Measurements from ENCODE around the gene KRT40. TPM values are rescaled to one million over a fixed set of nuclear protein-coding genes. Genes with fewer than 3 reads are reported as not detected.

KRT40 gene
- total RNA-seq, 1 experiment from 2014 or later, result 2.4 TPM

DNA sequence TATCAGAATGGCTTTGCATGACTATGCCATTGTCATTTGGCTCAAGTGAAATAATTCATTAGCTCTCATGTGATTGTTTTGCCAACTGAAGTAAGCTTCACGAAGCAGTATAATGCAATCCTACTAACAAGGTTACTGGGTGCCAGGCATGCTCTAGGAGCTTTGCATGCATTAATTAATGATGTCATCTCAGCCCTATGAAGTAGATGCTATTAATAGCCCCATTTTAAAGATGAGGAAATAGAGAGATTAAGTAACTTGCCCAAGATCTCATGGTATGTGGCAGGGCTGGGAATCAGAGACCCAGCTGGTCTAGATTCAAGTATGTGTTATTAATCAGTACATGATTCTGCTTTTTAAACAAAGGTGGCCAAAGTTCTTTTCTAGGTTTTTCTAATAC is 31.5 kb downstream of the KRT40 start:
- no peak for DNase-seq (ENCODE audit: low spot score)

DNA sequence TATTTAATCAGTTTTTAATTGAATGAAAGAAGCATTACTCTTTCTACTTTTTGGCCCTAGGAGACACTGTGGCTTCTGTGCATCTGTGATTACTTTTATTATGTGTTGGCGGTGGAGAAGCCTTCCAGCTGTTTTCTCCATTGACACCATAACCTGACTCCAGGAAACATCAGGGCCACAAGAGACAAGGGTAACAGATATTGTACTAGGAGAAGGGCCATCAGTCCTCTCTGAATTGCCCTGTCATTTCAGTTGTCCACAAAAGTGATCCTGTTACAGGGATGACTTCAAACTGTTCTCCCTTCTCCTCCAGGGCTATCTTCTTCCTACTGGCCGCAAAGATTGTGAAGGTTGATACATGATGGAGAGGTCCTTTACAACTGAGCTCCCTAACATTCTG is 32.0 kb downstream of the KRT40 start:
- no peak for DNase-seq (ENCODE audit: low spot score)

DNA sequence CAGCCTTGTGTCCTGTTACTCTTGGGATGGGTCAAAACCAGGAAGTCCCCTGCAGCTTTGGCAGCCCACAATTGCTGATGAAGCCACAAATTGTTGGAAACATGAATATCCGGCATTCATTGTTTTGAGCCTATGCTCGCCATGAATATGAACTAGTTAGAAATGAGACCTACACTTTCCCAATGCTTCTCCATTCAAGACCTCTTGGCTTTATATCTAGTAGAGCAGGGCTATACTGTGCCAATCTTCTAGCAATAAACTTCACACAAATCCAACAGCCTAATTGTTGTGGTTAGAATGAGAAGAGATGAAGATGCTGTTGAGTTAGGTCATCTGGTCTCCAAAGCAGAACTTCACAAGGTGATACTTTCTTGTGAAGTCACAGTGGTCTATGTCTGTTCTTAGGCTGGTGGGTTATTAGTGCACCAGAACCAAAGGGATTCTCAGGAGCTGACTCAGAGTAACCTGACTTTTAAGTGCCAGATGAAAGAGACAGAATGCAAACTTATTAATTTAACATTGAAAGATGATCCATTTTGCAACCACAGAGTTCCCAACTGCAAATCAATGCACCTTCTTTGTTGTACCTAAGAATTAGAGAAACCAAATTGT is 33.0 kb downstream of the KRT40 start:
- DNase-seq (ENCODE audit: low spot score), result no peak

DNA sequence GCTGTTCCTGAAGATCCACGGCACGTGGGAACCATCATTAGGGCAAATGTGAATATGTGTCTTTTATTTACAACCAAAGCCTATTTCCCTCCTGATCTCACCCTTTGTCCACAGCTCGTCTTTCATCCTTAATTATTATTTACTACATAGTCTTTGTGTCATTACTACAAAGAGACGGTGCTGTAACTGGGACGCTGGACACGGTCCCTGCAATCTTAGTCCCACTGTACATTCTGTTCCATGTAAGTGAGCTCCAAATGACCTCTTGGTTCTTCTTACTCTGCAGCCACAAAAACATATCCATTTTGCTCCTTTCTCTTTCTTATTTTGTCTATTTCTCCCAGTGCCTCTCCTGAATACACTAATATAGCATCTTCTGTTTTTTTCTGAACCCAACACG is 34.0 kb downstream of the KRT40 start:
- DNase-seq (ENCODE audit: low spot score), result no peak

DNA sequence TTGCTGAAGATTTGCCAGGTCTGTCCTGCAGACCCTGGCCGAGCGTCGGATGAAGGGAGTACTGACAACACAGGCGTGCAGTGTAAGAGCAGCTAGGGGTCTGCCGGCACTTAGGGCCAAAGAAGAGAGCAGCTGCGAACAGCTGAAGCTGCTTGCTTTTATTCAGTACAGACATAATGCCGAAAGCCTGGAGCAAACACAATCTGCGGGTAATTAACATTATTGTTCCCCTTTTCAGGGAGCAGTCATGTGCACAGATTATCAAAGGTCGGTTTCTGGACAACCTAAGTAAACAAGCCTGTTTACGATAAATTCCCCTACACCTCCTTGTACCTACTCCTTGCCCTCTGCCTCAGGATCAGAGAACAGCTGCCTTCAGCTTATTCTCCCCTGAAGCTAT is 34.7 kb downstream of the KRT40 start:
- DNase-seq (ENCODE audit: low spot score), result no peak

DNA sequence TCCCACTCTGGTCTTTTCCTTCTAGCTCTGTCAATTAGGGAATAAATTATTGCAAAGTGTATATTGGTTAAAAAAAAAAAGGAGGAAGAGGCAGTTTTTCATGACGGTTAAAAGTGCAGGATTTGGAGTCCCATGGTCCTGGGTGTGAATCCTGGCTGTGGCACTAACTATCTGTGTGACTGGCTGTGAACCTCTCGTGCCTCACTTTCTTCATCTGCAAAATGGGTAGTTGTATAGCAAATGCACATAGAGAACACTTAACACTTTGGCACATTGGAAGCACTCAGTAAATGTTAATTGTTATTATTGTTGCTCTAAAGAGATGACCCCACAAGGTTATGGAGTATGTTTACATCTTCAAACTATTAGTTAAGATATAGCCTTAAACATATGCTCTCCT is 36.2 kb downstream of the KRT40 start:
- DNase-seq (ENCODE audit: low spot score), result no peak

DNA sequence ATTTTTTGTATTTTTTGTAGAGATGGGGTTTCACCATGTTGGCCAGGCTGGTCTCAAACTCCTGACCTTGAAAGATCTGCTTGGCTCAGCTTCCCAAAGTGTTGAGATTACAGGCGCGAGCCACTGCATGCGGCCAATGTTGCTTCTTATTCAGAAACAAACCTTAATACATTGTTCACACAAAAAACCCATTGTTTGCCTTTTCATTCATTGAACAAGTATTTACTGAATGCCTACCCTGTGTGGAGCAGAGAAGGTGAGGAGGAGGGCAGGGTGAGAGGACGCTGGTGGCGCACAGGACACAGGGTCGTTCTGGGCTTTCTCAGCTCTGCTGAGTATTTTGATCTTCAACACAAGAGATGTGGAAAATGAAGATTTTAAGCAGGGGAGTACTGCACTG is 38.7 kb downstream of the KRT40 start:
- DNase-seq (ENCODE audit: low spot score), result no peak

DNA sequence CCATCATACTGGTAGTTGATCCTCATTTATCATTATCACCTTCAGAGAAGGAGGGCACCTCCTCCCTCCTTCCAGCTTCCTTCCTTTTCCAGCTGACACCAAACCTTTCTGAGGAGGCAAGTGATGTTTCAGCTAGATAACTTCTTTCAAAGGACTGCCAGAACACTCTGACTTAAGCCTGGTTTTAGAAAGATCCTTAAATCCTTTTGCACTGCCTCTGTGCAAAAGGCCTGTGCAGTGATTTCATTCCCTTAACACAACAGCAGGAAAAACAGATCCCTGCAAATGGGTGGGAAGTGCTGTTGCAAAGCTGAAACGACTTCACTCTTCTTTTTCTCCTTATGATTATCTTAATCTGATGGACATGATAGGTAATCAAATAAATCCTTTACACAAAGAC is 39.6 kb downstream of the KRT40 start:
- DNase-seq (ENCODE audit: low spot score), result no peak

DNA sequence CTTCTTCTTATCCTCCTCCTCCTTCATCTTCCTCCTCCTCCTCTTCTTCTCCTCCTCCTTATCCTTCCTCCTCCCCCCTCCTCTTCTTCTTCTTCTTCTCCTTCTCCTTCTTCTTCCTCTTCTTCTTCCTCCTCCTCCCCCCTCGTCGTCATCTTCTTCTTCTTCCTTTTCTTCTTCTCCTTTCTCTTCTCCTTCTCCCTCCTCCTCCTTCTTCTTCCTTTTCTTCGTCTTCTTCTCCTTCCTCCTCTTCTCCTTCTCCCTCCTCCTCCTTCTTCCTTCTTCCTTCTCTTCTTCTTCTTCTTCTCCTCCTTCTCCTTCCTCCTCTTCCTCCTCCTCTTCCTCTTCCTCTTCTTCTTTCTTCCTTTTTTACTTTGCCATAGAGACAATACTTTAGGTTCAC is 41.6 kb downstream of the KRT40 start:
- no peak for DNase-seq (ENCODE audit: low spot score)

DNA sequence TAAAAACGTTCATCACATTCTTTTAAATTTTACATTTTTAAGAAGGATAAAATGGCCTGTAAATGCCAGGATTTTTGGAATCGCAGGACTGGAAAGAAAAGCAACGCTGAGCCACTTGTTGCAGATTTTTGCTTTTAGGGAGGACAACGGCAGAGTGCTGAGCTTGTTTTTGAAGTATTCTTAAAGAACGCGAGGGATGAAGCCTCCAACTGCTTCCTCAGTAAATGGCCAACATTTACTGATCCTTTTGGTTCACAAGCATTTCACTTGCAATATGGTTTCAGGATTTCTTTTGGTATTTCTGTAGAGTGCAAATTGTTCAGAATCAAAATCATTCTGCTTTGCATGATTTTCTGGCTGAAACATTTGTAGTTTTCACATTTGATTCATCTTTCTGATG is 43.9 kb downstream of the KRT40 start:
- no peak for DNase-seq (ENCODE audit: low spot score)

DNA sequence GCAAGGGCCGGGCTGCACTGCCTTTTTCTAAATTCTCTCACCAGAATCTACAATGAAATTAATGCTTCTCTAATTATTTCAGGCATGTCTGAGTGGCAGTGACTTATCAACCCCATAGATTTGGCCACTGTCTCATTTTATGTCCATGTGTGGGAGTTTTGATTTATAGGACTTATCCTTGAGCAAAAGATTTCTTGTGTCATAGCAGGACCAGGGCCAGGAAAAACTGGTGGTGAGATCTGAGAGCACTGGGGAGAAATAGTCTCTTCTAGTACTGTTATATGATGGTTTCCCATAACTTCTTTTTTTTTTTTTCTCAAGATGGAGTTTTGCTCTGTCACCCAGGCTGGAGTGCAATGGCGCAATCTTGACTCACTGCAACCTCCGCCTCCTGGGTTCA is 45.1 kb downstream of the KRT40 start:
- peak; percentile 49 for DNase-seq (ENCODE audit: low spot score)

DNA sequence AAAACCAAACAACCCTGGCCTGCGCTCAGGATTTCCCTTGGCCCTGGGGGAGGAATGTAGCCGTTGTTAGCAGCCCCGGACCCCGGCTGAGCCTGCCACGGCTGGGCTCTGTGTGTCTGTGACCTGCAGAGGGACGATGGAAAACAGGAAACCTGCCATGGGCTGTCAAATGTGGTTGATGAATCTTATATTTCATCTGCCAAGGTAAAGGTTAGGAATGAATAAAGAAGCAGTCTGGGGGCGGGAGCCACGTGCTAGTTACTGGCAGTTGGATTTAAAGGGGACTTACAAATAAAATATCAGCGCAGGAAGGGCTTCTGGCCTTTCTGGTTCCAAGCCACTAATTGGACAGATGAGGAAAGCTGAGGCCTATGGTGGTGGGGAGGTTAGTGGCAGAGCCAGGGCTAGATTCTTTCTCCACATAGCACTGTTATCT is 46.7 kb downstream of the KRT40 start, which contains the start of gene KRT23:
TSS of gene KRT23 (minus strand) at position 263 of the 436 bp plus-strand sequence. CDS start 1,043 bp downstream, outside the sequence.
- peak; percentile 42 for DNase-seq (ENCODE audit: low spot score)

DNA sequence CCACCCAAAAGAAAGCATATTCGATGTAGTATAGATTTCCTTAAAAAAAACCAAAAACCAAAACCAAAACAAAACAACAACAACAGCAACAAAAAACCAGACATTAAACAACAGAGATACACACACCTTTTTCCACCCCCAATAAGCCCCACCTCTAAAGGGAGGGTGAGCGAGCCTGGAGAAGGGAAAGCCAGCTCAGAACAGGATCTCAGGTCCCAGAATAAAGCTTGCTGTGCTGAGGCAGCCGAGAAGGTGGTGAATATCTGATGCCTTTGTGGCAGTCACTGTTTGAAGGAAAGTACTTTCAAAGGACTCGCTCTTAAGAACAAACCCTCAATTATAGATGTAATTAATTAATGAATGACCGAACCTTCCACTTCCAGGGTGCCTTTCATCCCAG is 47.1 kb downstream of the KRT40 start:
- peak; percentile 26 for DNase-seq (ENCODE audit: low spot score)

DNA sequence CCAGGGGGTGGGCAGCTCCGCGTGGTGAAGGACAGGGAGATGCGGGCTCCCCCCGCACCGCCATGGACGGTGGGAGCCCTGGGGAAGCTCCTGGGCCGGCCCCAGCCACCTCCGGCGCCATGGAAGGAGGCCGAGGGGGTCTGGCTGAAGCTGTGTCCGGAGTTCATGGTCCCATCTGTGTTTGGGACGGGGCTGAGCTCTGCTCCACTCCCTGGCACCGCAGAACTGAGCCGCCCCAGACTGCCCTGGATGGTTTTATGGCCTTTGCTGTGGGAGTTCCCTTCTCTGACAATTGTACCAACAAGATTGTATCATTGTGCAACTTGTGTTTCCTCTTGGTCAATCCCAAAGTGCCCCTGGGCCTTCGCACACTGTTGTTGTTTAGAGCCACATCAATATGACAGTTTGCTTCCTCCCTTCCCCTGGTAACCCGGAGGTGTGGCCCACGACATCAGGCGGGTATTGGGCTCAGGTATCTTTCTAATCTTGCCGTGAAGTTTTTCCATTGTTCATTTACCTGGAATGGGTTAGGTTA is 47.6 kb downstream of the KRT40 start:
- peak; percentile 42 for DNase-seq (ENCODE audit: low spot score)

DNA sequence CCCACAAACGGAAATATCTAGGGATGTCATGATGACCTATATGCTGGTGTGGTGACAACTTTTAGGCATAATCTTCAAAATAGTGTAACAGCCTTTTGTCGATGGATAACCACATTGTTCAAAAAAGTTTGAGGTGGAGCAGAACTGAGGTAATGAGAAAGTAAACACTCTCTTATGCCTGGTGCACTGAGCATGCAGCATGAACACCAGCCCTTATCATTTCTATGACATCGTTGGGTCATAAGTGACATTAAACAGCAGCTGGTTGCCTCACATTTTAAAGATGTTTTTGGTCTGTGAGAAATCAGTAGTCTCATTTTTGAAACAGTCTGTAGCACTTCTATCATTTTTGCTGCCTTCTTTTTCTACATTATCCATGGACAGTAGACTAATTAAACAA is 48.5 kb downstream of the KRT40 start:
- DNase-seq (ENCODE audit: low spot score), result no peak

DNA sequence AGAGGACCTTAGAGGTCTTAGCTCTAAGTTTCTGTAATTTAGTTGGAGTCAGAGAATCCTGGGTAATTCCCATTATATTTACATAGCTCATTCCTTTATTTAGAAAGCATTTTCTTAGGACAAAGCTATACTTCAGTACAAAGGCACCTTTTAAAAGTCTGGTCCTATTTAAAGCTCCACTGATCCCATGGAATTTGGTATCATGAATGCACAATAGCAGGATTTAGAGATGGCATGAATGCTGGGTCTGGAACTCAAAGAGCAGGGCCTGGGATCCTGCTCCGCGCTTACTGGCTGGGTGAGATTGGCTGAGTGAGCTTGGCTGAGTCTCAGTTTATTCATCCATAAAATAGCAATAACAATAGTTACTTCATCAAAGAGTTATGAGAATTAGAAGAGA is 51.5 kb downstream of the KRT40 start:
- DNase-seq (ENCODE audit: low spot score), result no peak

DNA sequence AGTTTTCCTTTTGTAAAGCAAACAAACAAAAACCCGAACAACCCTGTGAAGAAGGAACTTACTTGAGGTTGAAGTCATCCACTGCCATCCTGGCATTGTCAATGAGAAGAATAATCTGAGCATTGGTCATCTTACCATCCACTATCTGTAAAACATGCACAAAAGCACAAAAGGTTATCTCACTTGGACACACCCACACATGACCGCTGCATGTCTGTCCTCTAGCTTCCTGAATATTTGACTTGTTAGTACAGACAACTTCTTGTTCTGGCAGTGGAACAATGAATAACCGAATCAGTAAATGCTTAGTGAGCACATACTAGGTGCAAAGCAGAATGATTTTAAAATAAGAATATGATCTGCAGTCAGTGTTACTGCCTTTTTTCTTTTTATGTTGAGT is 52.8 kb downstream of the KRT40 start:
- no peak for DNase-seq (ENCODE audit: low spot score)

Small RNA genes within 50 kb of the gene (small RNA-seq; reads per million reads assigned to genes)
- not detected for gene KRTAP3-4P

Other genes starting within 250 kb of the KRT40 start
- gene KRT25, start 229.0 kb downstream of the KRT40 start, total RNA-seq (2014; rRNA removed; shearing (Covaris generic)), result not detected in 2 replicates
- gene KRT26, start 212.1 kb downstream of the KRT40 start, total RNA-seq (2014; rRNA removed; shearing (Covaris generic)), result not detected in 2 replicates
- gene KRT27, start 201.8 kb downstream of the KRT40 start, total RNA-seq (2014; rRNA removed; shearing (Covaris generic)), result not detected in 2 replicates
- not detected in 2 replicates for gene KRT28, start 184.4 kb downstream of the KRT40 start, total RNA-seq (2014; rRNA removed; shearing (Covaris generic))
- gene KRT10, start 161.7 kb downstream of the KRT40 start, total RNA-seq (2014; rRNA removed; shearing (Covaris generic)), result 14.7 and 17.7 TPM in 2 replicates
- gene KRT12, start 117.1 kb downstream of the KRT40 start, total RNA-seq (2014; rRNA removed; shearing (Covaris generic)), result 0.33 and 0.39 TPM in 2 replicates
- gene KRT20, start 99.1 kb downstream of the KRT40 start, total RNA-seq (2014; rRNA removed; shearing (Covaris generic)), result 189 and 203 TPM in 2 replicates
- 3.3 and 4.1 TPM in 2 replicates for gene KRT23, start 46.7 kb downstream of the KRT40 start, total RNA-seq (2014; rRNA removed; shearing (Covaris generic))
- gene KRT39, start 17.4 kb downstream of the KRT40 start, total RNA-seq (2014; rRNA removed; shearing (Covaris generic)), result not detected in 2 replicates
- not detected in 2 replicates for gene KRTAP3-3, start 9.8 kb upstream of the KRT40 start, total RNA-seq (2014; rRNA removed; shearing (Covaris generic))
- gene KRTAP3-2, start 15.6 kb upstream of the KRT40 start, total RNA-seq (2014; rRNA removed; shearing (Covaris generic)), result not detected in 2 replicates
- gene KRTAP3-1, start 24.8 kb upstream of the KRT40 start, total RNA-seq (2014; rRNA removed; shearing (Covaris generic)), result not detected in 2 replicates
- gene KRTAP1-5, start 42.9 kb upstream of the KRT40 start, total RNA-seq (2014; rRNA removed; shearing (Covaris generic)), result not detected in 2 replicates
- gene KRTAP1-4, start 45.9 kb upstream of the KRT40 start, total RNA-seq (2014; rRNA removed; shearing (Covaris generic)), result not detected in 2 replicates
- gene KRTAP1-3, start 50.5 kb upstream of the KRT40 start, total RNA-seq (2014; rRNA removed; shearing (Covaris generic)), result not detected in 2 replicates
- gene KRTAP1-1, start 57.1 kb upstream of the KRT40 start, total RNA-seq (2014; rRNA removed; shearing (Covaris generic)), result 0.42 and 0.64 TPM in 2 replicates
- not detected in 2 replicates for gene KRTAP2-1, start 63.0 kb upstream of the KRT40 start, total RNA-seq (2014; rRNA removed; shearing (Covaris generic))
- not detected in 2 replicates for gene KRTAP2-2, start 70.9 kb upstream of the KRT40 start, total RNA-seq (2014; rRNA removed; shearing (Covaris generic))
- gene KRTAP2-3, start 75.8 kb upstream of the KRT40 start, total RNA-seq (2014; rRNA removed; shearing (Covaris generic)), result not detected in 2 replicates
- gene KRTAP2-4, start 81.6 kb upstream of the KRT40 start, total RNA-seq (2014; rRNA removed; shearing (Covaris generic)), result not detected in 2 replicates
- not detected in 2 replicates for gene KRTAP4-7, start 99.8 kb upstream of the KRT40 start, total RNA-seq (2014; rRNA removed; shearing (Covaris generic))
- not detected in 2 replicates for gene KRTAP4-8, start 113.8 kb upstream of the KRT40 start, total RNA-seq (2014; rRNA removed; shearing (Covaris generic))
- not detected in 2 replicates for gene KRTAP4-16, start 117.9 kb upstream of the KRT40 start, total RNA-seq (2014; rRNA removed; shearing (Covaris generic))
- not detected in 2 replicates for gene KRTAP4-9, start 121.1 kb upstream of the KRT40 start, total RNA-seq (2014; rRNA removed; shearing (Covaris generic))
- not detected in 2 replicates for gene KRTAP4-11, start 134.0 kb upstream of the KRT40 start, total RNA-seq (2014; rRNA removed; shearing (Covaris generic))
- not detected in 2 replicates for gene KRTAP4-12, start 139.9 kb upstream of the KRT40 start, total RNA-seq (2014; rRNA removed; shearing (Covaris generic))
- gene KRTAP4-6, start 156.2 kb upstream of the KRT40 start, total RNA-seq (2014; rRNA removed; shearing (Covaris generic)), result not detected in 2 replicates
- not detected in 2 replicates for gene KRTAP4-5, start 165.5 kb upstream of the KRT40 start, total RNA-seq (2014; rRNA removed; shearing (Covaris generic))
- gene KRTAP4-4, start 176.4 kb upstream of the KRT40 start, total RNA-seq (2014; rRNA removed; shearing (Covaris generic)), result not detected in 2 replicates
- not detected in 2 replicates for gene KRTAP4-3, start 183.9 kb upstream of the KRT40 start, total RNA-seq (2014; rRNA removed; shearing (Covaris generic))
- not detected in 2 replicates for gene KRTAP4-2, start 193.9 kb upstream of the KRT40 start, total RNA-seq (2014; rRNA removed; shearing (Covaris generic))
- gene KRTAP4-1, start 200.6 kb upstream of the KRT40 start, total RNA-seq (2014; rRNA removed; shearing (Covaris generic)), result not detected in 2 replicates
- gene KRTAP9-1, start 205.6 kb upstream of the KRT40 start, total RNA-seq (2014; rRNA removed; shearing (Covaris generic)), result not detected in 2 replicates
- not detected in 2 replicates for gene KRTAP9-2, start 242.3 kb upstream of the KRT40 start, total RNA-seq (2014; rRNA removed; shearing (Covaris generic))
- gene KRTAP9-3, start 248.1 kb upstream of the KRT40 start, total RNA-seq (2014; rRNA removed; shearing (Covaris generic)), result not detected in 2 replicates

All from HT-29 (cell line).